ENCODE data around the gene CD302. TPM values are rescaled to one million over a fixed set of nuclear protein-coding genes. Genes with fewer than 3 reads are reported as not detected.
A peak's percentile ranks its signal among the peaks of the same experiment; 100 is the strongest.

CD302 gene
- total and polyA plus RNA-seq, 2 of the 8 experiments (the other 6 are each of a cell fraction or from before 2014, with no cell fraction given), result 0.76 to 0.79 TPM

DNA sequence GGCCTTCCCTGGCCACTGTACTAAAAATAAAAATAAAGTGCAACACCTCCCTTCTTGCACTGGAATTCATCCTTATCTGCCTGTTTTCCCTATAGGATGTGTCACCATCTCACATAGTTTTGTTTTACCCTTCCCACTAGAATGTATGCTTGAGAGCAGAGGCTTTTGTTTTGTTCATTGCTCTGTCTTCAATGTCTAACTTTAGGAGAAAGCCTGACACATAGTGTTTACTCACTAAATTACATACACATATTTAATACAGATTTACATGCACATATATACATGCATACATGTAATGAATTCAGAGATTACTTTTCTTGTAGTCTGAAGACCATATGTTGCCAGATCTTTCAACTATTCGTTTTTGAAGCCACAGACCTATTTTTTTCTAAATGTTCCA is 23.0 kb downstream of the CD302 start:
- H2BK5ac ChIP-seq (ENCODE audit: low read depth, low read length), result no peak overlapping the region
- no peaks in the 10 kb centered on the region for H3K79me1 ChIP-seq (ENCODE audit: low read depth, low read length)
- no peak overlapping the region for H2BK120ac ChIP-seq (replicated peaks; ENCODE audit: low read depth, low read length)
- no peak for DNase-seq (ENCODE audit: low read depth in 1 of 2, low spot score in 2 of 2)
- H4K8ac ChIP-seq (ENCODE audit: extremely low read depth, insufficient read depth, low read length), result no peak overlapping the region
- no peak overlapping the region for H3K56ac ChIP-seq (replicated peaks; ENCODE audit: insufficient read length, low read depth, low read length)
- no peaks in the 10 kb centered on the region for H3K79me2 ChIP-seq (ENCODE audit: control insufficient read depth in 1 of 2, insufficient read depth in 2 of 2, low read length in 2 of 2)
- no peak overlapping the region for H3K14ac ChIP-seq (ENCODE audit: insufficient read length)
- no peak overlapping the region for H2BK15ac ChIP-seq (ENCODE audit: low read length)
- peaks cover 0 to 1% (median 0%) of the 10 kb centered on the region in 4 experiments; a peak in 1 of 7 replicates for H3K27me3 ChIP-seq (replicated peaks in 1 of 4; ENCODE audit: control insufficient read depth in 3 of 4, extremely low read depth in 1 of 4, insufficient read depth in 3 of 4, low read length in 3 of 4)
- H3K4me2 ChIP-seq (ENCODE audit: insufficient read depth in 1 of 2, low read depth in 2 of 2, low read length in 2 of 2), result no peak overlapping the region
- H4K5ac ChIP-seq (ENCODE audit: insufficient read length, low read depth, low read length), result no peak overlapping the region
- H3K4me3 ChIP-seq (ENCODE audit: extremely low read depth in 1 of 4, insufficient read depth in 2 of 4, low read depth in 3 of 4, low read length in 4 of 4), result no peak overlapping the region
- no peak overlapping the region for H2BK12ac ChIP-seq (ENCODE audit: low read depth, low read length)
- POLR2A ChIA-PET (ENCODE audit: partially characterized antibody), result interaction anchor here (0.7 to 2.4 kb wide), 7 partner anchors 8 to 30 kb away, joined by 3 to 11 read pairs (median 5); no protein-coding TSS in a partner anchor
- no peak overlapping the region for H3K4ac ChIP-seq (replicated peaks; ENCODE audit: insufficient read length, low read depth, low read length)
- H3K23ac ChIP-seq (ENCODE audit: insufficient read length), result no peak overlapping the region
- H3K23me2 ChIP-seq (ENCODE audit: low read depth, low read length), result no peaks in the 10 kb centered on the region
- CTCF ChIA-PET (ENCODE audit: partially characterized antibody), result interaction anchor here (0.9 to 1.8 kb wide), 3 partner anchors 22 to 197 kb away, joined by 3 to 4 read pairs (median 3); no protein-coding TSS in a partner anchor
- H3K36me3 ChIP-seq (ENCODE audit: control insufficient read depth in 2 of 4, insufficient read depth in 4 of 4, low read length in 3 of 4), result no peaks in the 10 kb centered on the region; a peak in 1 of 8 replicates
- no peak overlapping the region for H4K91ac ChIP-seq (replicated peaks; ENCODE audit: insufficient read length, low read length)
- no peak overlapping the region for H3K9ac ChIP-seq (replicated peaks in 1 of 4; ENCODE audit: extremely low read depth in 1 of 4, low read depth in 3 of 4, low read length in 3 of 4)
- H2AFZ ChIP-seq (ENCODE audit: low read length), result no peak overlapping the region
- WGBS, 2 experiments (ENCODE audit: extremely low coverage in 1 of 2, insufficient coverage in 1 of 2, insufficient read length in 1 of 2, insufficient replicate concordance in 2 of 2, low coverage in 1 of 2, low lambda C conversion rate in 2 of 2, missing lambda C conversion rate in 1 of 2), result 93% methylated on average over 1 of the region's 1 CpG; no CpG with 5 or more reads in 1 of the 2 experiments
- H2BK20ac ChIP-seq (ENCODE audit: low read length), result no peak overlapping the region
- no peak overlapping the region for H2AK5ac ChIP-seq (ENCODE audit: low read depth, low read length)
- no peak for FAIRE-seq
- H3K27ac ChIP-seq (ENCODE audit: low read depth, low read length), result 0 out of 2 replicates have a peak overlapping the region, but pooled peaks have one; percentile 6
- H3K4me1 ChIP-seq (replicated peaks in 1 of 4; ENCODE audit: control insufficient read depth in 3 of 4, insufficient read depth in 4 of 4, low read length in 3 of 4), result no peaks in the 10 kb centered on the region
- TF ChIP-seq SP1 (IDR thresholded peaks at IDR 0.05; ENCODE audit: low read depth, low read length) (no peak), CBX8 (IDR thresholded peaks at IDR 0.05; ENCODE audit: borderline replicate concordance, low read depth, low read length) (no peak), TEAD4 (IDR thresholded peaks at IDR 0.05; ENCODE audit: low read depth, low read length) (no peak), EZH2 (IDR thresholded peaks at IDR 0.05; ENCODE audit: low read depth, low read length, severe bottlenecking) (no peak), BACH1 (IDR thresholded peaks at IDR 0.05; ENCODE audit: low read length) (no peak), POLR2A (IDR thresholded peaks at IDR 0.05; ENCODE audit: control extremely low read depth in 1 of 2, low read depth in 2 of 2, low read length in 2 of 2) (no peak), HDAC6 (IDR thresholded peaks at IDR 0.05; ENCODE audit: low read depth, low read length) (no peak), SAP30 (IDR thresholded peaks at IDR 0.05; ENCODE audit: insufficient read depth, insufficient replicate concordance, low read length) (no peak), E2F6 (IDR thresholded peaks at IDR 0.05) (no peak), KDM4A (IDR thresholded peaks at IDR 0.05; ENCODE audit: low read depth, low read length, severe bottlenecking) (no peak), SP4 (IDR thresholded peaks at IDR 0.05; ENCODE audit: low read length) (no peak), BRCA1 (IDR thresholded peaks at IDR 0.05; ENCODE audit: low read depth, low read length) (no peak)
- no peak overlapping the region for H3K18ac ChIP-seq (ENCODE audit: extremely low read depth, low read length)
- H3K9me3 ChIP-seq (ENCODE audit: insufficient read depth in 2 of 2, low read depth in 1 of 2, low read length in 1 of 2), result no peaks in the 10 kb centered on the region
- no peaks in the 10 kb centered on the region for H4K20me1 ChIP-seq (replicated peaks in 1 of 2; ENCODE audit: control insufficient read depth in 1 of 2, insufficient read depth in 2 of 2, low read length in 2 of 2)
